Measurements from ENCODE around the gene CMSS1.

Gene CMSS1

GRCh38 chr3:100057716-100058575 is 240.3 kb downstream of the CMSS1 start:
- no peak for DNase-seq (ENCODE audit: low read depth)

GRCh38 chr3:100059472-100059871 is 241.8 kb downstream of the CMSS1 start:
- no peak for DNase-seq (ENCODE audit: low read depth)

- no peak for DNase-seq (ENCODE audit: low read depth)
Observed at GRCh38 chr3:100060685-100061484, 243.2 kb downstream of the CMSS1 start.

GRCh38 chr3:100062665-100063064 is 245.0 kb downstream of the CMSS1 start:
- DNase-seq (ENCODE audit: low read depth) = no peak

GRCh38 chr3:100063929-100064461 is 246.3 kb downstream of the CMSS1 start:
- DNase-seq (ENCODE audit: low read depth) = no peak

GRCh38 chr3:100067589-100067988 is 249.9 kb downstream of the CMSS1 start:
- DNase-seq (ENCODE audit: low read depth) = no peak

GRCh38 chr3:100068826-100069225 is 251.2 kb downstream of the CMSS1 start:
- peak; percentile 42 for DNase-seq (ENCODE audit: low read depth)

- no peak for DNase-seq (ENCODE audit: low read depth)
Observed at GRCh38 chr3:100069472-100069871, 251.8 kb downstream of the CMSS1 start.

GRCh38 chr3:100072326-100073048 is 254.8 kb downstream of the CMSS1 start:
- DNase-seq (ENCODE audit: low read depth) = no peak

GRCh38 chr3:100073049-100073713 is 255.5 kb downstream of the CMSS1 start:
- DNase-seq (ENCODE audit: low read depth) = no peak

- no peak for DNase-seq (ENCODE audit: low read depth)
Observed at GRCh38 chr3:100073714-100074307, 256.1 kb downstream of the CMSS1 start.

- no peak for DNase-seq (ENCODE audit: low read depth)
Observed at GRCh38 chr3:100075196-100075595, 257.5 kb downstream of the CMSS1 start.

- no peak for DNase-seq (ENCODE audit: low read depth)
Observed at GRCh38 chr3:100075851-100076730, 258.4 kb downstream of the CMSS1 start.

- DNase-seq (ENCODE audit: low read depth) = no peak
Observed at GRCh38 chr3:100076731-100077529, 259.3 kb downstream of the CMSS1 start.

- no peak for DNase-seq (ENCODE audit: low read depth)
Observed at GRCh38 chr3:100079328-100079727, 261.7 kb downstream of the CMSS1 start.

GRCh38 chr3:100080573-100080972 is 262.9 kb downstream of the CMSS1 start:
- no peak for DNase-seq (ENCODE audit: low read depth)

- DNase-seq (ENCODE audit: low read depth) = no peak
Observed at GRCh38 chr3:100081311-100081710, 263.6 kb downstream of the CMSS1 start.

GRCh38 chr3:100081986-100082692 is 264.5 kb downstream of the CMSS1 start:
- DNase-seq (ENCODE audit: low read depth) = no peak

- no peak for DNase-seq (ENCODE audit: low read depth)
Observed at GRCh38 chr3:100082714-100083113, 265.1 kb downstream of the CMSS1 start.
